CD14-positive monocyte (primary cell): ENCODE results near the gene PRDM7. TPM values are rescaled to one million over a fixed set of nuclear protein-coding genes. Genes with fewer than 3 reads are reported as not detected.

Experiments used
- DNase-seq, 3 donors: peaks; one replicate each; pipeline ENCODE4 v3.0.0-alpha.2; 2011 to 2022
- H2AFZ ChIP-seq: 2 replicates; pipeline ENCODE4 v1.6.0; 2012; ENCODE audit warnings: mild to moderate bottlenecking, low read depth, low read length, inconsistent platforms; ENCODE audit not compliant: insufficient read depth, poor library complexity, severe bottlenecking
- H3K27ac ChIP-seq, 2 donors: 1 replicate in 1 of 2; 2 replicates in 1 of 2; pipeline ENCODE4 v1.5.1; 2012 to 2013; ENCODE audit warnings: low read length in 2 of 2, control low read depth in 1 of 2, inconsistent platforms in 1 of 2, low read depth in 1 of 2, mild to moderate bottlenecking in 1 of 2
- H3K27me3 ChIP-seq, 2 donors: one replicate each; pipeline versions ENCODE4 v1.6.0 to v1.6.1; 2011 to 2013; ENCODE audit warnings: low read length in 2 of 2; ENCODE audit not compliant: control insufficient read depth in 2 of 2, insufficient read depth in 2 of 2
- H3K36me3 ChIP-seq, 2 donors: replicated peaks in 1 of 2; 1 replicate in 1 of 2; 2 replicates in 1 of 2; pipeline versions ENCODE4 v1.5.1 to v1.6.1; 2012 to 2013; ENCODE audit warnings: low read length in 2 of 2, control low read depth in 1 of 2, inconsistent platforms in 1 of 2, mild to moderate bottlenecking in 1 of 2; ENCODE audit not compliant: insufficient read depth in 2 of 2, control insufficient read depth in 1 of 2
- H3K4me1 ChIP-seq, 2 donors: 1 replicate in 1 of 2; 2 replicates in 1 of 2; pipeline versions ENCODE4 v1.5.1 to v1.6.1; 2012 to 2013; ENCODE audit warnings: low read length in 2 of 2, control low read depth in 1 of 2, inconsistent platforms in 1 of 2, mild to moderate bottlenecking in 1 of 2, moderate library complexity in 1 of 2; ENCODE audit not compliant: insufficient read depth in 2 of 2, control insufficient read depth in 1 of 2
- H3K4me2 ChIP-seq: replicated peaks from 2 replicates; pipeline ENCODE3; 2012; ENCODE audit warnings: low read length, moderate library complexity, mild to moderate bottlenecking; ENCODE audit not compliant: poor library complexity, severe bottlenecking; ENCODE audit errors: extremely low read depth
- H3K4me3 ChIP-seq, 3 experiments: fragments of 200-600 bp in 1 of 3; sonication (generic) in 1 of 3; replicated peaks in 1 of 3; 1 replicate in 2 of 3; 2 replicates in 1 of 3; pipeline ENCODE4 v1.5.1; 2011 to 2013; ENCODE audit warnings: low read length in 3 of 3, mild to moderate bottlenecking in 3 of 3, control low read depth in 2 of 3, low read depth in 2 of 3, inconsistent platforms in 1 of 3, moderate library complexity in 1 of 3
- H3K79me2 ChIP-seq: 2 replicates; pipeline ENCODE4 v1.6.0; 2012; ENCODE audit warnings: mild to moderate bottlenecking, control low read depth, inconsistent platforms, low read length, moderate library complexity; ENCODE audit not compliant: insufficient read depth
- H3K9ac ChIP-seq: 2 replicates; pipeline ENCODE4 v1.6.0; 2017; ENCODE audit warnings: low read length, mild to moderate bottlenecking; ENCODE audit not compliant: insufficient read depth, poor library complexity, severe bottlenecking
- H3K9me3 ChIP-seq, 2 donors: replicated peaks in 1 of 2; 1 replicate in 1 of 2; 2 replicates in 1 of 2; pipeline versions ENCODE4 v1.5.1 to v1.6.1; 2012 to 2013; ENCODE audit warnings: low read length in 2 of 2, control low read depth in 1 of 2; ENCODE audit not compliant: control insufficient read depth in 1 of 2, insufficient read depth in 1 of 2
- H4K20me1 ChIP-seq: 2 replicates; pipeline ENCODE4 v1.6.0; 2012; ENCODE audit warnings: mild to moderate bottlenecking, low read length, control low read depth, moderate library complexity; ENCODE audit not compliant: insufficient read depth
- H3K27ac Mint-ChIP-seq, 7 donors: one replicate each; pipeline ENCODE4 v1.8.0; 2020; ENCODE audit warnings: mild to moderate bottlenecking in 7 of 7, mixed read lengths in 7 of 7, moderate library complexity in 6 of 7, inconsistent platforms in 2 of 7
- H3K27me3 Mint-ChIP-seq, 3 donors: one replicate each; pipeline ENCODE4 v1.8.0; 2021 to 2022; ENCODE audit warnings: low read depth in 3 of 3, mild to moderate bottlenecking in 3 of 3, mixed read lengths in 3 of 3, moderate library complexity in 3 of 3, inconsistent platforms in 1 of 3
- H3K36me3 Mint-ChIP-seq, 2 donors: one replicate each; pipeline ENCODE4 v1.8.0; 2020; ENCODE audit warnings: mixed read lengths in 2 of 2, inconsistent platforms in 1 of 2, mild to moderate bottlenecking in 1 of 2
- H3K4me1 Mint-ChIP-seq: one replicate; pipeline ENCODE4 v1.8.0; 2020; ENCODE audit warnings: mild to moderate bottlenecking, mixed read lengths
- H3K4me3 Mint-ChIP-seq, 2 donors: one replicate each; pipeline ENCODE4 v1.8.0; 2020; ENCODE audit warnings: mild to moderate bottlenecking in 2 of 2, mixed read lengths in 2 of 2, moderate library complexity in 1 of 2
- H3K9me3 Mint-ChIP-seq, 7 donors: one replicate each; pipeline ENCODE4 v1.8.0; 2020 to 2022; ENCODE audit warnings: mixed read lengths in 7 of 7, mild to moderate bottlenecking in 6 of 7, moderate library complexity in 6 of 7, inconsistent platforms in 2 of 7
- CTCF ChIP-seq: fragments of 200-600 bp; IDR thresholded peaks from one replicate; pipeline ENCODE4 v1.8.0; 2022; ENCODE audit warnings: antibody characterized with exemption, mild to moderate bottlenecking
- WGBS: methylation state at CpG from one replicate; pipeline ENCODE4 v1.1.5; 2013; ENCODE audit warnings: missing lambda C conversion rate; ENCODE audit not compliant: insufficient coverage; 5-methylcytosine and 5-hydroxymethylcytosine counted together
- intact Hi-C, 2 donors: fragments of 100-400 bp; cut with micrococcal nuclease; formaldehyde crosslinking; loops; one replicate each; pipeline versions ENCODE4 v1.15.0 to v1.15.1; 2023
- polyA plus RNA-seq, 3 donors: library from polyadenylated mRNA; depleted of rRNA in 1 of 3; unstranded in 2 of 3; stranded (reverse) in 1 of 3; fragments of 300-500 nt in 2 of 3; fragments of >200 nt in 1 of 3; fragmentation: Illumina TruSeq in 2 of 3; gene quantifications; 1 replicate in 2 of 3; 2 replicates in 1 of 3; pipeline ENCODE4 v1.2.3, GENCODE V29; 2012 to 2021

PRDM7 gene
- polyA plus RNA-seq, 3 donors, result not detected

GRCh38 chr16:90041896-90042473 lies 35.1 kb downstream of the PRDM7 start:
- Histone ChIP-seq H3K27ac (no peak overlapping the region), H3K4me2 (no peak overlapping the region), H3K36me3 (peaks cover 0 to 5% of the 10 kb centered on the region in 2 donors), H4K20me1 (no peaks in the 10 kb centered on the region), H3K4me3 (no peak overlapping the region), H3K79me2 (no peaks in the 10 kb centered on the region), H3K9me3 (no peaks in the 10 kb centered on the region), H3K4me1 (peaks cover 5 to 6% of the 10 kb centered on the region in 2 donors), H2AFZ (no peak overlapping the region), H3K9ac (no peak overlapping the region), H3K27me3 (peaks cover 9 to 12% of the 10 kb centered on the region in 2 donors)
- no peak overlapping the region for H3K27ac Mint-ChIP-seq
- no peak for TF ChIP-seq CTCF
- DNase-seq, result no peak
- H3K27me3 Mint-ChIP-seq, result peaks cover 8 to 21% (median 17%) of the 10 kb centered on the region in 3 donors
- H3K4me3 Mint-ChIP-seq, result no peak overlapping the region
- H3K9me3 Mint-ChIP-seq, result peaks cover 0 to 3% (median 0%) of the 10 kb centered on the region in 7 donors
- peaks cover 6% of the 10 kb centered on the region for H3K4me1 Mint-ChIP-seq
- 97% methylated on average over 16 of the region's 16 CpGs for WGBS
- peaks cover 4 to 10% of the 10 kb centered on the region in 2 donors for H3K36me3 Mint-ChIP-seq
- intact Hi-C loops, result no loop called here

- H2AFZ ChIP-seq, result no peak overlapping the region
- TF ChIP-seq CTCF, result no peak
- peaks cover 0 to 5% of the 10 kb centered on the region in 2 donors for H3K36me3 ChIP-seq
- no peak overlapping the region for H3K9ac ChIP-seq
- no peak overlapping the region for H3K27ac ChIP-seq
- H3K4me1 ChIP-seq, result no peaks in the 10 kb centered on the region
- WGBS, result 96% methylated on average over 29 of the region's 29 CpGs
- H3K36me3 Mint-ChIP-seq, result peaks cover 11 to 12% of the 10 kb centered on the region in 2 donors
- intact Hi-C loops, result no loop called here
- no peak overlapping the region for H3K4me3 ChIP-seq
- H3K27ac Mint-ChIP-seq, result no peak overlapping the region
- H3K27me3 Mint-ChIP-seq, result peaks cover 0 to 6% (median 6%) of the 10 kb centered on the region in 3 donors
- H3K9me3 Mint-ChIP-seq, result peaks cover 0 to 3% (median 0%) of the 10 kb centered on the region in 7 donors
- no peaks in the 10 kb centered on the region for H3K9me3 ChIP-seq
- no peak overlapping the region for H3K4me3 Mint-ChIP-seq
- H3K27me3 ChIP-seq, result no peaks in the 10 kb centered on the region
- no peaks in the 10 kb centered on the region for H4K20me1 ChIP-seq
- no peaks in the 10 kb centered on the region for H3K79me2 ChIP-seq
- DNase-seq, result no peak
- H3K4me2 ChIP-seq, result no peak overlapping the region
- no peaks in the 10 kb centered on the region for H3K4me1 Mint-ChIP-seq
Observed at GRCh38 chr16:90040152-90041023, 36.7 kb downstream of the PRDM7 start.
